ENCODE data around the gene FBXO21. TPM values are rescaled to one million over a fixed set of nuclear protein-coding genes. Genes with fewer than 3 reads are reported as not detected.
"Not testable (repeated sequence)": the region's sequence is repeated elsewhere in the genome, so short reads cannot be mapped to it uniquely, and the experiment has no call there.

The FBXO21 gene
- total RNA-seq, 3 donors from 2014 or later, result 64.0 to 99.0 (median 65.3) TPM

DNA sequence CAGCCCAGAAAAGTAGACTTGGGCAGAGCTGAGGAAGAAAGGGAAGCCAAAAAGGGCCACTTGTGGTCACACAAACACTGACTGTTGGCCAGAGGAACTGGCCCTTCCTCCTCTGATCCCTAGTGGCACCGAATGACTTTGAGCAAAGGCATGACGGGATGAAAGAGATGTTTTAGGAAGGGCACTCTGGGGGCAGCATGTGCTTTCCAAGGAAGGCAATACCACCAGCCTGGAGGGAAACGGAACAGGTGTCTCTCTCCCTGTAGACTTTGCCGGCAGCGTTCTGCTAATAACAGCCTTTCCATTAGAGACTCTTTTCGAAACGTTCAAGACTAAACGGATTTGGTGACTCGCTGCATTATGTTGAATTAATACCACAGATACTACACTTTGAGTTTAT, 12.3 kb upstream of the FBXO21 start:
- no peak for DNase-seq (ENCODE audit: low spot score in 2 of 2)
- H3K27me3 ChIP-seq, result no peaks in the 10 kb centered on the region
- TF ChIP-seq, protein P1, sequence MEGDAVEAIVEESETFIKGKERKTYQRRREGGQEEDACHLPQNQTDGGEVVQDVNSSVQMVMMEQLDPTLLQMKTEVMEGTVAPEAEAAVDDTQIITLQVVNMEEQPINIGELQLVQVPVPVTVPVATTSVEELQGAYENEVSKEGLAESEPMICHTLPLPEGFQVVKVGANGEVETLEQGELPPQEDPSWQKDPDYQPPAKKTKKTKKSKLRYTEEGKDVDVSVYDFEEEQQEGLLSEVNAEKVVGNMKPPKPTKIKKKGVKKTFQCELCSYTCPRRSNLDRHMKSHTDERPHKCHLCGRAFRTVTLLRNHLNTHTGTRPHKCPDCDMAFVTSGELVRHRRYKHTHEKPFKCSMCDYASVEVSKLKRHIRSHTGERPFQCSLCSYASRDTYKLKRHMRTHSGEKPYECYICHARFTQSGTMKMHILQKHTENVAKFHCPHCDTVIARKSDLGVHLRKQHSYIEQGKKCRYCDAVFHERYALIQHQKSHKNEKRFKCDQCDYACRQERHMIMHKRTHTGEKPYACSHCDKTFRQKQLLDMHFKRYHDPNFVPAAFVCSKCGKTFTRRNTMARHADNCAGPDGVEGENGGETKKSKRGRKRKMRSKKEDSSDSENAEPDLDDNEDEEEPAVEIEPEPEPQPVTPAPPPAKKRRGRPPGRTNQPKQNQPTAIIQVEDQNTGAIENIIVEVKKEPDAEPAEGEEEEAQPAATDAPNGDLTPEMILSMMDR (IDR thresholded peaks at IDR 0.05), result no peak
- TF ChIP-seq POLR2A (IDR thresholded peaks at IDR 0.05) (no peak), POLR2AphosphoS5 (IDR thresholded peaks at IDR 0.05) (no peak)
- H3K36me3 ChIP-seq, result no peaks in the 10 kb centered on the region
- no peak overlapping the region for H3K27ac ChIP-seq
- no peaks in the 10 kb centered on the region for H3K4me1 ChIP-seq
- H3K4me3 ChIP-seq, result no peak overlapping the region
- intact Hi-C loops (cut with DNase I; ENCODE audit: low total_unique reads), result no loop called here
- H3K9me3 ChIP-seq, result no peaks in the 10 kb centered on the region

DNA sequence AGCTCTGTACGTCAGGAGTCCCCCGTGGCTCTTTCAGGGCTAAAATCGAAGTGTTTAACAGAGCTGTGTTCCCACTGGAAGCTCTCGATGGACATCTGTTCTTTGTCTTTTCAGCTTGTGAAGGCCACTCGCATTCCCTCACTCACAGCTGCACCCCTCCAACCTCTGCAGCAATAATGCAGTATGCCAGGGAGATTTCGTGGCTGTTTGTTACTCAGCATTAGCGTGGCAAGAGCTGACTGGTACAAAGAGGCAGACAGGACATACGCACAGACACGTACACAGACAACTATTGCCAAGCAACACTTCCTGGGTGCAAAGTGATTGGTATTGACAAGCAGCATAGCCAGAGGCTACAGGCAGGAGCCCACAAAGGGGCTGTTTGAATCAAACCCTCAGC, 11.8 kb upstream of the FBXO21 start:
- Histone ChIP-seq H3K4me1 (no peaks in the 10 kb centered on the region), H3K4me3 (no peak overlapping the region), H3K27ac (no peak overlapping the region), H3K9me3 (no peaks in the 10 kb centered on the region), H3K36me3 (no peaks in the 10 kb centered on the region), H3K27me3 (no peaks in the 10 kb centered on the region)
- intact Hi-C loops (cut with DNase I; ENCODE audit: low total_unique reads), result no loop called here
- DNase-seq (ENCODE audit: low spot score in 2 of 2), result peak in 1 of 2 donors; percentile 0
- TF ChIP-seq, protein P1 (IDR thresholded peaks at IDR 0.05), result no peak
- TF ChIP-seq POLR2A (IDR thresholded peaks at IDR 0.05) (no peak), POLR2AphosphoS5 (IDR thresholded peaks at IDR 0.05) (no peak)

DNA sequence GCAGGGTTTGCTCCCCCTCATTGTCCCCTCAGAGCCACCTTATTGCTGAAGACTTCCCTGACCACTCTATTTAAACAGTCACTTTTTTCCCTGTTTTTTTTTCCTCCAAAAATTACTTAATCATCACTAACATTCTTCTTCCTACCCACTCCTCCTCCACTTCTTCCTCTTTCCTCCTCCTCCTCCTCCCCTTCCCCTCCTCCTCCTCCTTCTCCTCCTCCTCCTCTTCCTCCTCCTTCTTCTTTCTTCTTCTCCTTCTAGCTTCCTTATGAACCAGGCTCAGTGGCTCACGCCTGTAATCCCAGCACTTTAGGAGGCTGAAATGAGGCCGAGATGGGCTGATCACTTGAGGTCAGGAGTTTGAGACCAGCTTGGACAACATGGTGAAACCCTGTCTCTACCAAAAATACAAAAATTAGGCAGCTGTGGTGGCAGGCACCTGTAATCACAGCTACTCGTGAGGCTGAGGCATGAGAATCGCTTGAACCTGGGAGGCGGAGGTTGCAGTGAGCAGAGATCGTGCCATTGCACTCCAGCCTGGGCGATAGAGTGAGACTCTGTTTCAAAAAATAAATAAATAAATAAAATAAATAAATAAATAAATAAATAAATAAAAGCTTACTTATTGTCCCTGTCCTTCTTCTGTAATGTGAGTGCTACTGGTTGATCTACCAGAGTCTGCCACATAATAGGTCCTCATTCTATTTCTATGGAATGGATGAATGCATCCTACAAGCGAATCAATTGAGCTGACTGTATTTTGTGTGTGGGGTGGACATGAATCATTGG, 9.9 kb upstream of the FBXO21 start:
- H3K27ac ChIP-seq; H3K27me3 ChIP-seq; H3K9me3 ChIP-seq; DNase-seq (ENCODE audit: low spot score in 2 of 2); H3K4me3 ChIP-seq; intact Hi-C loops (cut with DNase I; ENCODE audit: low total_unique reads); H3K4me1 ChIP-seq; H3K36me3 ChIP-seq: not testable (repeated sequence)

DNA sequence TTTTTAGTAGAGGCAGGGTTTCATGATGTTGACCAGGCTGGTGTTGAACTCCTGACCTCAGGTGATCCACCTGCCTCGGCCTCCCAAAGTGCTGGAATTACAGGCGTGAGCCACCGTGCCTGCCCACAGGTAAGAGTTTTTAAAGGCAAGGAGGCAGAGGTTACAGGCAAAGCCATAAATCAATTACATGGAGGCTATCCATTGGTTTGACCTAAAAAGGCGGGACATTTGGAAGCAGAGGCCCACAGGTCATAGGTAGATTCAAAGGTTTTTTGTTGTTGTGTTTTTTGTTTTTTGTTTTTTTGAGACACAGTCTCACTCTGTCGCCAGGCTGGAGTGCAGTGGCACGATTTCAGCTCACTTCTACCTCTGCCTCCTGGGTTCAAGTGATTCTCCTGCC, 6.1 kb upstream of the FBXO21 start:
- H3K27me3 ChIP-seq; H3K4me1 ChIP-seq; H3K9me3 ChIP-seq; intact Hi-C loops (cut with DNase I; ENCODE audit: low total_unique reads); H3K4me3 ChIP-seq; DNase-seq (ENCODE audit: low spot score in 2 of 2); H3K36me3 ChIP-seq; H3K27ac ChIP-seq: not testable (repeated sequence)

DNA sequence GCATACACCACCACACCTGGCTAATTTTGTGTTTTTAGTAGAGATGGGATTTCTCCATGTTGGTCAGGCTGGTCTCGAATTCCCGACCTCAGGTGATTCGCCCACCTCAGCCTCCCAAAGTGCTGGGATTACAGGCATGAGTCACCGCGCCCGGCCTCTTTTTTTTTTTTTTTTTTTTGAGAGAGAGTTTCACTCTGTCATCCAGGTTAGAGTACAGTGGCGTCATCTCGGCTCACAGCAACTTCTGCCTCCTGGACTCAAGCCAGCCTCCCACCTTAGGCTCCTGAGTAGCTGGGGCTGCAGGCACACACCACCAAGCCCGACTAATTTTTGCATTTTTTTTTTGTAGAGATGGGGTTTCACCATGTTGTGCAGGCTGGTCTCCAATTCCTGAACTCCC, 4.8 kb upstream of the FBXO21 start:
- H3K4me3 ChIP-seq; H3K4me1 ChIP-seq; H3K27me3 ChIP-seq; H3K36me3 ChIP-seq; H3K9me3 ChIP-seq; DNase-seq (ENCODE audit: low spot score in 2 of 2); H3K27ac ChIP-seq; intact Hi-C loops (cut with DNase I; ENCODE audit: low total_unique reads): not testable (repeated sequence)

DNA sequence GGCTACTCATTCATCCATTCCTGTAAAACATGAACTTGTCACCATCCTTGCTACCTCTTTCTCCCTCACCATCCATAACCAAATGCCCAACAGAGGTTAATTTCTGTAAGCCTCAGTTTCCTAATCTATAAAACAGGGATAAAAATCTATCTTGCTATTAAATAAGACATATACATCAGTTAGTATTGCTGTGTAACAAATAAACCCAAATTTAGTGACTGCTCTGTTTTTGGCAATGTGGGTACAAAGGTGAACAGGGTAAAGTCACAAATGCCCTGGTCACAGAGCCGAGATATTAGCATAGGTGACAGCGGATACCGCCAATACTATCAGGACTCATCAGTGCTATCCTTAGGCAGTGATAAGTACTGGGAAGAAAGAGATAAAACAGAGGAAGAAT, 3.6 kb upstream of the FBXO21 start:
- intact Hi-C loops (cut with DNase I; ENCODE audit: low total_unique reads), result no loop called here
- H3K36me3 ChIP-seq, result no peaks in the 10 kb centered on the region

DNA sequence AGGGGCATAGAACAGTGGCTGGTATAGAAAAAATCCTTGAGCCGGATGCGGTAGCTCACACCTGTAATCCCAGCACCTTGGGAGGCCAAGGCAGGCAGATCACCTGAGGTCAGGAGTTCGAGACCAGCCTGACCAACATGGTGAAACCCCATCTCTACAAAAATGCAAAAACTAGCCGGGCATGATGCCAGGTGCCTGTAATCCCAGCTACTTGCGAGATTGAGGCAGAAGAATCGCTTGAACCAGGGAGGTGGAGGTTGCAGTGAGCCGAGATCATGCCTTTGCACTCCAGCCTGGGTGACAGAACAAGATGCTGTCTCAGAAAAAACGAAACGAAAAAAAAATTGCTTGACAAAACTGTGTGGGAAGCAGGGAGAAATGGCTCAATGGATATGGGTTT, 2.3 kb upstream of the FBXO21 start:
- H3K36me3 ChIP-seq; H3K4me3 ChIP-seq; H3K27ac ChIP-seq; H3K4me1 ChIP-seq; intact Hi-C loops (cut with DNase I; ENCODE audit: low total_unique reads); DNase-seq (ENCODE audit: low spot score in 2 of 2); H3K27me3 ChIP-seq; H3K9me3 ChIP-seq: not testable (repeated sequence)

More for the DNA sequence above, 3.6 kb upstream of the FBXO21 start:
- Histone ChIP-seq H3K4me3 (no peak overlapping the region), H3K9me3 (no peaks in the 10 kb centered on the region), H3K4me1 (peaks cover 0 to 5% of the 10 kb centered on the region in 2 donors), H3K27ac (no peak overlapping the region), H3K27me3 (no peaks in the 10 kb centered on the region)
- no peak for DNase-seq (ENCODE audit: low spot score in 2 of 2)
- TF ChIP-seq POLR2A (IDR thresholded peaks at IDR 0.05), result no peak
- TF ChIP-seq, protein P1 (IDR thresholded peaks at IDR 0.05), result no peak
- TF ChIP-seq POLR2AphosphoS5 (IDR thresholded peaks at IDR 0.05), result no peak
